HCT116 (cell line): ENCODE data around the gene AHR. TPM values are rescaled to one million over a fixed set of nuclear protein-coding genes. Genes with fewer than 3 reads are reported as not detected.

ENCODE experiments used
- ATAC-seq: fragments of 200-7000 bp; cut with Tn5 transposase; 2 replicates; pipeline ENCODE4 v1.9.1; 2020; ENCODE audit warnings: mild to moderate bottlenecking, moderate library complexity
- BruUV-seq: library from RNA; stranded (reverse); fragments of 400-500 nt; replicated peaks from 2 replicates; lab custom pipeline; 2021; lab: Mats Ljungman, UMichigan
- CTCF ChIA-PET: fragments of 300-600 bp; sonication (Branson Sonifier 250); formaldehyde crosslinking; loops from one replicate; lab custom pipeline; 2021; ENCODE audit warnings: antibody characterized with exemption; lab: Charles Lee
- POLR2A ChIA-PET: fragments of 300-600, 350-600 bp; sonication (Branson Sonifier 250); formaldehyde crosslinking; loops from one replicate; lab custom pipeline; 2021; ENCODE audit warnings: antibody characterized with exemption; lab: Charles Lee
- RAD21 ChIA-PET, 2 experiments: fragments of 300-600 bp; sonication (Branson Sonifier 250); formaldehyde crosslinking; loops; one replicate each; lab custom pipeline; 2023; ENCODE audit warnings: low total read pairs in 2 of 2; ENCODE audit not compliant: uncharacterized antibody in 2 of 2, unreplicated experiment in 2 of 2, low non-redundant PET in 1 of 2; lab: Charles Lee
- DNase-seq: peaks from one replicate; pipeline ENCODE4 v3.0.0-alpha.2; 2010; ENCODE audit warnings: low read depth, low spot score
- H2AFZ ChIP-seq: fragments of 200-600 bp; shearing (Covaris generic), sonication (generic); 2 replicates; pipeline ENCODE4 v1.6.1; 2017; ENCODE audit warnings: low read depth, mixed run types, mixed read lengths, antibody characterized with exemption, low read length; ENCODE audit not compliant: poor library complexity, severe bottlenecking
- H3K27ac ChIP-seq: 2 replicates; pipeline ENCODE4 v1.5.1; 2012; ENCODE audit warnings: low read depth, low read length
- H3K27me3 ChIP-seq: fragments of 200-600 bp; sonication (generic); 2 replicates; pipeline ENCODE4 v1.6.1; 2016; ENCODE audit warnings: mixed run types, low read length, mixed read lengths; ENCODE audit not compliant: insufficient read depth
- H3K36me3 ChIP-seq, 2 experiments: fragments of 200-500 bp in 1 of 2; fragments of 200-600 bp in 1 of 2; sonication (Bioruptor generic) in 1 of 2; sonication (generic) in 1 of 2; 2 replicates each; pipeline versions ENCODE4 v1.5.1 to v1.6.1; 2014 to 2016; ENCODE audit warnings: low read length in 2 of 2, inconsistent platforms in 1 of 2, mixed read lengths in 1 of 2, mixed run types in 1 of 2; ENCODE audit not compliant: insufficient read depth in 2 of 2, control insufficient read depth in 1 of 2
- H3K4me1 ChIP-seq, 2 experiments: fragments of 200-600 bp in 1 of 2; sonication (generic) in 1 of 2; 2 replicates each; pipeline versions ENCODE4 v1.5.1 to v1.6.1; 2012 to 2017; ENCODE audit warnings: low read length in 2 of 2, inconsistent platforms in 1 of 2, mild to moderate bottlenecking in 1 of 2, mixed read lengths in 1 of 2, mixed run types in 1 of 2, moderate library complexity in 1 of 2; ENCODE audit not compliant: insufficient read depth in 2 of 2, control insufficient read depth in 1 of 2
- H3K4me2 ChIP-seq: fragments of 200-600 bp; sonication (generic); 2 replicates; pipeline ENCODE4 v1.6.1; 2017; ENCODE audit warnings: mixed run types, low read length, mixed read lengths
- H3K4me3 ChIP-seq, 2 experiments: fragments of 200-600 bp in 1 of 2; sonication (generic) in 1 of 2; replicated peaks in 1 of 2; 2 replicates each; pipeline ENCODE4 v1.5.1; 2011 to 2016; ENCODE audit warnings: low read length in 2 of 2, control low read depth in 1 of 2, low read depth in 1 of 2, mild to moderate bottlenecking in 1 of 2, mixed read lengths in 1 of 2, mixed run types in 1 of 2
- H3K79me2 ChIP-seq: fragments of 200-600 bp; sonication (generic); 2 replicates; pipeline ENCODE4 v1.6.1; 2017; ENCODE audit warnings: mild to moderate bottlenecking, mixed run types, low read length, moderate library complexity, mixed read lengths; ENCODE audit not compliant: insufficient read depth
- H3K9ac ChIP-seq: fragments of 200-600 bp; sonication (generic); 2 replicates; pipeline ENCODE4 v1.6.1; 2016; ENCODE audit warnings: low read length, mixed read lengths
- H3K9me2 ChIP-seq: fragments of 200-600 bp; sonication (generic), shearing (Covaris generic); 2 replicates; pipeline ENCODE4 v1.6.1; 2017; ENCODE audit warnings: mixed run types, mild to moderate bottlenecking, moderate library complexity; ENCODE audit not compliant: insufficient read depth
- H3K9me3 ChIP-seq, 2 experiments: fragments of 200-500 bp in 1 of 2; fragments of 200-600 bp in 1 of 2; sonication (Bioruptor generic) in 1 of 2; sonication (generic) in 1 of 2; 2 replicates each; pipeline ENCODE4 v1.6.1; 2014 to 2017; ENCODE audit warnings: low read length in 2 of 2, mixed read lengths in 2 of 2, inconsistent platforms in 1 of 2, low read depth in 1 of 2, mild to moderate bottlenecking in 1 of 2, mixed run types in 1 of 2, moderate library complexity in 1 of 2; ENCODE audit not compliant: control insufficient read depth in 1 of 2, insufficient read depth in 1 of 2
- H4K20me1 ChIP-seq: fragments of 200-600 bp; sonication (generic), shearing (Covaris generic); 2 replicates; pipeline ENCODE4 v1.6.1; 2017; ENCODE audit warnings: mixed run types, mild to moderate bottlenecking, moderate library complexity; ENCODE audit not compliant: insufficient read depth
- ATF3 ChIP-seq: IDR thresholded peaks from 2 replicates; pipeline ENCODE4 v1.6.1; 2012
- CTCF ChIP-seq, 3 experiments: fragments of 200-600 bp in 1 of 3; sonication (generic) in 1 of 3; IDR thresholded peaks in 2 of 3; conservative IDR thresholded peaks in 1 of 3; 2 replicates each; pipeline ENCODE4 v1.5.1; 2012 to 2017; ENCODE audit warnings: low read depth in 2 of 3, low read length in 2 of 3, antibody characterized with exemption in 1 of 3, borderline replicate concordance in 1 of 3, control low read depth in 1 of 3, mild to moderate bottlenecking in 1 of 3, mixed read lengths in 1 of 3, mixed run types in 1 of 3, moderate library complexity in 1 of 3; ENCODE audit not compliant: insufficient read depth in 1 of 3
- EZH2 ChIP-seq: fragments of 200-600 bp; sonication (generic); IDR thresholded peaks from 2 replicates; pipeline ENCODE4 v1.6.1; 2017; ENCODE audit warnings: antibody characterized with exemption, mixed run types
- EZH2phosphoT487 ChIP-seq: fragments of 200-600 bp; IDR thresholded peaks from 2 replicates; pipeline ENCODE4 v1.6.1; 2018; ENCODE audit warnings: antibody characterized with exemption, borderline replicate concordance
- MAX ChIP-seq: IDR thresholded peaks from 2 replicates; pipeline ENCODE4 v1.6.1; 2012
- POLR2AphosphoS5 ChIP-seq: IDR thresholded peaks from 2 replicates; pipeline ENCODE4 v1.6.1; 2011; ENCODE audit warnings: mild to moderate bottlenecking, low read depth, low read length, moderate library complexity
- REST ChIP-seq: IDR thresholded peaks from 2 replicates; pipeline ENCODE4 v1.6.1; 2012; ENCODE audit warnings: low read depth
- SIN3A ChIP-seq: IDR thresholded peaks from 2 replicates; pipeline ENCODE4 v1.6.1; 2012; ENCODE audit warnings: low read depth
- SP1 ChIP-seq: IDR thresholded peaks from 2 replicates; pipeline ENCODE4 v1.6.1; 2012; ENCODE audit warnings: low read depth
- SRF ChIP-seq: IDR thresholded peaks from 2 replicates; pipeline ENCODE4 v1.6.1; 2012; ENCODE audit warnings: low read depth
- TCF7L2 ChIP-seq: IDR thresholded peaks from 2 replicates; pipeline ENCODE4 v1.7.0; 2011; ENCODE audit warnings: borderline replicate concordance, inconsistent platforms; ENCODE audit not compliant: insufficient read depth, insufficient read length; ENCODE audit errors: extremely low read depth
- ZBTB33 ChIP-seq: IDR thresholded peaks from 2 replicates; pipeline ENCODE4 v1.6.1; 2011; ENCODE audit warnings: mild to moderate bottlenecking, low read length, moderate library complexity; ENCODE audit not compliant: insufficient replicate concordance; ENCODE audit errors: extremely low read depth
- ZNF274 ChIP-seq: fragments of 200-500 bp; sonication (Bioruptor generic); IDR thresholded peaks from 2 replicates; pipeline ENCODE4 v1.6.1; 2014; ENCODE audit warnings: mild to moderate bottlenecking, low read depth, low read length, inconsistent platforms
- intact Hi-C: fragments of 100-400 bp; cut with micrococcal nuclease; formaldehyde crosslinking; loops from 2 replicates; pipeline ENCODE4 v1.10.0; 2022
- total RNA-seq: library from RNA; stranded (reverse); gene quantifications from one replicate; pipeline ENCODE4 v1.2.1, GENCODE V29; 2021; ENCODE audit not compliant: unreplicated experiment

Gene AHR
- total RNA-seq, 1 experiment from 2014 or later, result 29.7 TPM

- ATAC-seq (no peak), DNase-seq (no peak)
- Histone ChIP-seq H3K4me2 (no peak overlapping the region), H3K9me2 (peaks cover 3% of the 10 kb centered on the region; the same call in 1 of the 2 replicates), H3K4me3 (no peak overlapping the region), H2AFZ (no peak overlapping the region), H3K9ac (no peak overlapping the region), H3K79me2 (no peaks in the 10 kb centered on the region), H4K20me1 (no peaks in the 10 kb centered on the region), H3K4me1 (peaks cover 26 to 37% of the 10 kb centered on the region in 2 experiments), H3K36me3 (no peaks in the 10 kb centered on the region), H3K27ac (no peak overlapping the region), H3K27me3 (no peaks in the 10 kb centered on the region), H3K9me3 (no peaks in the 10 kb centered on the region)
- TF ChIP-seq SRF, result no peak
- no peak for TF ChIP-seq ZNF274
- no peak for TF ChIP-seq SIN3A
- TF ChIP-seq TCF7L2, result no peak
- TF ChIP-seq ZBTB33, result no peak
- no peak for TF ChIP-seq ATF3
- TF ChIP-seq POLR2AphosphoS5, result no peak
- no peak for TF ChIP-seq EZH2phosphoT487
- no peak for TF ChIP-seq CTCF (IDR thresholded peaks at IDR 0.05 in 2 of 3, conservative IDR thresholded peaks at IDR 0.05 in 1 of 3; ENCODE audit: borderline replicate concordance in 1 of 3, insufficient read depth in 1 of 3, low read depth in 2 of 3, low read length in 2 of 3)
- no peak for TF ChIP-seq REST
- TF ChIP-seq EZH2, result no peak
- TF ChIP-seq SP1, result no peak
- TF ChIP-seq MAX, result no peak
- CTCF ChIA-PET, result no interaction called here
- BruUV-seq, result no TSS peak
- intact Hi-C loops, result no loop called here
- RAD21 ChIA-PET, result no interaction called here
- POLR2A ChIA-PET, result no interaction called here
Measured at GRCh38 chr7:17367502-17367901, 69.0 kb downstream of the AHR start.
